Hematopoietic multipotent progenitor cell treated with erythropoietin and hydrocortisone succinate and interleukin-3 and kit ligand, for 17 days (in vitro differentiated cells): ENCODE data around the gene FRMPD4.

Source experiments
- DNase-seq: peaks from one replicate; pipeline ENCODE4 v3.0.0-alpha.2; 2015; ENCODE audit warnings: low spot score

FRMPD4 gene

GRCh38 chrX:12367254-12367653 lies 229.0 kb downstream of the FRMPD4 start:
- DNase-seq: no peak

DNA sequence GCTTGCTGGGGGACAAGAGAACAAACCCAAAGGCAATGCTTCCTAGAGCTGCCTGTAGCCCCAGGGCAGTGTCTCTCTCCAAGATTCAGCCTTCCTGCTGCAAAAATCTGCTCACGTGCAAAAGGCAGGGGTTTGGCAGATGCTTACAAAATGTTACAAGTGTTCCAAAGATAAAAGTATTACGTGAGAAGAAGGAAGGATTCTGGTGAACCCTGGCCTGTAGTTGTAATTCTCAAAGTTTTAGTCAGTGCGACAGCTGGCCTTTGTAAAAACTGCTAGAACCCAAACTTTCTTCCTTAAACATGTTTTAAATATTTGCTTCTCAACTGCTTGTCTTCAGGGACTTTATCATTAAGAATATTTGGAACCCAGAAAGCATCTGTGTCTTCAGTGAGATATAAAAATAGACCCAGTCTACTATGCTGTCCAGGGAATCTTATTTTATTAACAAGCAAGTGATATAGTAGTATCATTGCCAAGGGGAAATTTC lies 232.3 kb downstream of the FRMPD4 start:
- no peak for DNase-seq

GRCh38 chrX:12372111-12372510 lies 233.8 kb downstream of the FRMPD4 start:
- DNase-seq: no peak

DNA sequence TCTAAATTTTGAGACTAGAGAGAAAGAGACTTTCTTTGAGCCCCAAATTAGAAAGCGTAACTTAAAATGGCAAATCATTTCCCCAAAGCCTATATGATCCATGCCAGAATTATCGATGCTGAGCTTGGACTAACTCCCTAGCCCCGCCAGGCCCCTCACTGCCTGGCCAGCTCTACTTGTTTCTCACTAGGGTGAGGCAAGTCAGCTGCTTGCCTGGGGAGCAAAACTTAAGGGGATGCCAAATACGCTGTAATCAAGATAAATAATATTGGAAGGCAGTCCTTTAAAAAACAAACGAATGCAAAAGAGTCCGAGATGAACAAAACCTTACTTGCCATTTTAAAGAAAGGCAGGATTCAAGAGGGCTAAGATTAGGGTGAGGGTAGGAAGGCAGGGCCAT lies 236.0 kb downstream of the FRMPD4 start:
- DNase-seq: no peak

DNA sequence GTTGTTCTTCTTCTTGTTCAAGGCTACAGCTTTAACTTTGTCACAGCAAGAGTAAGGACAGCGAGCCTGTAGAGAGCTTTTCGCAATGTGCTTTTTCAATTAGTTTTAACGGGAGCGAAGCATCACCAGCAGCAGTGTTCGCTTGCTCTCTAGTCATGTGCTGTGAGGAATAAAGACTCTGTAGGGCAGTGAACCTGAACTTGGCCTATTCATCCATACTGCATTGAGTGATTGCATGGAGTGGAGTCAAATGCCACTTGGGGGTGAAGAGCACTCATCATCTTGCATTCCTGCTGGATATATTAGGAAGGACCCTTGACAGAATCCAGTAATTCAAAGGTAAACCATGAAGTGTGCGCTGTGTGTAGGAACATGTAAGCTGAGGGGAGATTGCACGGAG lies 240.0 kb downstream of the FRMPD4 start:
- no peak for DNase-seq

GRCh38 chrX:12378706-12379105 lies 240.4 kb downstream of the FRMPD4 start:
- DNase-seq: no peak

GRCh38 chrX:12379671-12380070 lies 241.4 kb downstream of the FRMPD4 start:
- no peak for DNase-seq

- no peak for DNase-seq
Observed at GRCh38 chrX:12383196-12383595, 244.9 kb downstream of the FRMPD4 start.

- DNase-seq: no peak
Observed at GRCh38 chrX:12390301-12390700, 252.0 kb downstream of the FRMPD4 start.

GRCh38 chrX:12396584-12396983 lies 258.3 kb downstream of the FRMPD4 start:
- no peak for DNase-seq

GRCh38 chrX:12400218-12400617 lies 261.9 kb downstream of the FRMPD4 start:
- no peak for DNase-seq

GRCh38 chrX:12401252-12401651 lies 263.0 kb downstream of the FRMPD4 start:
- DNase-seq: no peak

DNA sequence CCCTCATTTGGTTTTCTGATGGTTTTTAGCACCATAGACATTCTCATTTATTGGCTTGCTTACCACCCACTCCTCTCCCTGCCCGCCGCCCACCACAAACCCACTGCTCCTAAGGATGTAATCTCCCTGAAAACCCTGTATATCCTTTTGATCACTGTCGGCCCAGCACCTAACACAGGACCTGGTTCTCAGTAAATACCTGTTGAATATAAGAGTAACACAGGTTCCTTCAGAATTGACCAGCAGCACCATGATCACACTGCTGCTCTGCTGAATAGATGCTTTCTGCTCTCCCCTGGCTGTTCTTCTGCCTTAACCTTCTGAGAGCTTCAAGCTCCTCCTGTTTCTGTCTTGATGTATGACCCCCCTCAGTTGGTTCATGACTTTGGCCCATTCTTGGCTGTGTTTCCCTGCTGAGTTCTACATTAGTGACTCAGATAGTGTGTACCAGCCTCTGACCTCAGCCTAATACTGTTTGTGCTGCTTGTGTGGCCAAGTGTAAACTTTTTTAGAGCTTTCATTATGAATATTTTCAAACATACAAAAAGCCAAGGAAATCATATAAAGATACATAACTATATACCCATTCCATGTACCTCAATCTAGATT lies 265.3 kb downstream of the FRMPD4 start:
- no peak for DNase-seq

DNA sequence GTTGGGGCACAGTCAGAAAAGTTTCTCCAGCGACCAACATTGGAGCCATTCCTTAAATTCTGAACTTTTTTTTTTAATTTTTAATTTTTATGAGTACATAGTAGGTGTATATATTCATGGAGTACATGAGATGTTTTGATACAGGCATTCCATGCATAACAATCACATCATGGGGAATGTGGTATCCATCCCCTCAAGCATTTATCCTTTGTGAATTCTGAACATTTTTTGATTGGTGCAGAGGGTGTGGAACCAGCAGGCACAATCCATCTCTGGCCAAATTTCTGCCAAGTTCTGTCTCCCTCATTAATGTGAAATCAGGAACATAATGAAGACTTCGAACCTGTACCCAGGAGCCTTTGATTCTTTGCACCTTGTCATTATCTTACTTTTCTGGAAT lies 267.0 kb downstream of the FRMPD4 start:
- DNase-seq: no peak

GRCh38 chrX:12410523-12410922 lies 272.2 kb downstream of the FRMPD4 start:
- no peak for DNase-seq

GRCh38 chrX:12411831-12412230 lies 273.6 kb downstream of the FRMPD4 start:
- no peak for DNase-seq

DNA sequence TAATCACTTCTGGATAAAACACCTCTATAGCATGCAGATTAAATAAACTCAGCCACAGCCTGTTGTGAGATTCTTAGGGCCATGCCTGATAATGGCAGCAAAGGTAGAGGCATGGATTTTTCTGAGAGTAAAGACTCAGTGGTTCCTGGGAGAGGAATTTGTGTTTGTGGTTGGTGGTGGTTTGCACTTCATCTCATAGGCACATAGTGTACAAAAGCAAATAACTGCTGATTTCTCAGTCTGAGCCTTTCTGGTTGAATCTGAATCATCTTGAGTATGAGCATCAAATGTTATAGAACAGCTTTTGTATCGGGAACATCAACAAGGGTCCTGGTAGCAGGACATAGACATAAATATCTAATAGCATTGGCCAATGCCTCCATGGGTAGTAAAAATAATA lies 274.3 kb downstream of the FRMPD4 start:
- no peak for DNase-seq

DNA sequence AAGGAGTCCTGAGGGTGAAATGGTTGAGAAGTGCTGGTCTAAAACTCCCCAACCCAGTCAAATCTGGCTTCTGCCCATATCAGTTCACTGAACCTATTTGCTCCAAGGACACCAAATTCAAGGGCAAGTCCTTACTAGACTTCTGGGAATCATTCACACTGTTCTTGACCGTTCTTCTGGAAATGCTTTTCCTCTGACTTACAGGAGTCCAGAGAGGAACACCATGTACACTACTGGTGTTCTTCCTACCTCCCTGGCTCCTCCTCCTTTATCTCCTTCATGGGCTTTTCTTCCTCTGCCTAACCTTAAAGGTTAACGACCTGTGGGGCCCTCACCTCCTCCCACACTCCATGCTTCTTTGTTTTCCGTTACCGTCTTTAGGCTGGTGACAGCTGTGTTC lies 281.3 kb downstream of the FRMPD4 start:
- DNase-seq: no peak

GRCh38 chrX:12421918-12422317 lies 283.6 kb downstream of the FRMPD4 start:
- no peak for DNase-seq

DNA sequence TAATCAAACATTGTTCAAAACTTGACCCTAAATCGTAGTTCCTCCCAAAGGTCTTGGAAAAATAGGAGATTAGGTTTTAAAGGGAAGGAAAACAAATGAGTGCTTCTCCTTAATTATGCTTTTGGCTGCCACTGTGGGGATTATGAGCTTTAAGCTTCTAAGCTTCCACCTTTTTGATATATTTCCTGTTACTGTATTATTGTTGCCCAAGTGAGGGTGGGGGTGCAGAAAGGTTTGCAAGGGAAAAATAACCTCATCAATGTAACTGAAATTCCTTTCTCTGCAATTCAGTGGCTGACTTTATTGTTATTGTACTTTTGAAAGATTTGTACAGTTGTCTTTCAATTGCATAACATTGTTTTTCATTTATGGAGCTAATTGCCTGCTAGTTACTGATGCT lies 285.1 kb downstream of the FRMPD4 start:
- DNase-seq: no peak

- no peak for DNase-seq
Observed at GRCh38 chrX:12425496-12425895, 287.2 kb downstream of the FRMPD4 start.

GRCh38 chrX:12426420-12426819 lies 288.1 kb downstream of the FRMPD4 start:
- DNase-seq: no peak

DNA sequence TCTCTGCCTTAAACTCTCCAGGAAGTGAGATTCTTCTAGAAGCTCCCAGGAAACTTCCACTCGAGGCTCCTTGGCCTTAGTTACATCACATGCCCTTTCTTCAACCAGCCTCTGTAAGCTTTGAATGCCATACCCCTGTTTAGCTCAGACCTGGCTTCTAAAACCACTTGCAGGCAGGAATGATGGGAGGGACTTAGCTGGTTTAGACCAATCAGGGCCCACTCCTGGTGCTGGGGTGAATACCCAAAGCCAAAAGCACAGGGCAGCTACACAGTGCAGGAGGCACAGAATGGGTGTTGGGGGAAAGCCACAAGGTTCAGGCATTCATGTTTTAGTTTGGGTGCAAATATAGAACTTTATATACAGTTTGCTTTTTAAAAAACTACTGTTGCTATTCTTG lies 296.2 kb downstream of the FRMPD4 start:
- DNase-seq: no peak

DNA sequence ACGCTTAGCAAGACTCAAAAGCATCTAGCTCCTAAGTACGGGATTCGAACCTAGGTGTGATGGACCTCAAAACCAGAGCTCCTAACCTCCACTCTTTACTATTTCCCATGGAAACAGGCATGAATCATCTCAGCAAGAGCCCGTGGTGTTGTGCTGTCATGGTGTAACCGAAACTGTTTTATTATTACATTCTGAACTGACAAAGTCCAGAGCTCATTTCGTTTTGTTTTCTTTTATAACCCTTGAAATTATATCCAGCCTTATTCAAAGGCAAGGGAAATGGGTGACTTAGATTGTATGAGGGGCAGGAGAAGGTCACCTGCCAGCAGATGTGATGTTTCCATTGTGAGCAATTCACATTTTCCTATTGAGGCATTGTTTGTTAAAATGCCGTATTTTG lies 301.1 kb downstream of the FRMPD4 start:
- DNase-seq: no peak

DNA sequence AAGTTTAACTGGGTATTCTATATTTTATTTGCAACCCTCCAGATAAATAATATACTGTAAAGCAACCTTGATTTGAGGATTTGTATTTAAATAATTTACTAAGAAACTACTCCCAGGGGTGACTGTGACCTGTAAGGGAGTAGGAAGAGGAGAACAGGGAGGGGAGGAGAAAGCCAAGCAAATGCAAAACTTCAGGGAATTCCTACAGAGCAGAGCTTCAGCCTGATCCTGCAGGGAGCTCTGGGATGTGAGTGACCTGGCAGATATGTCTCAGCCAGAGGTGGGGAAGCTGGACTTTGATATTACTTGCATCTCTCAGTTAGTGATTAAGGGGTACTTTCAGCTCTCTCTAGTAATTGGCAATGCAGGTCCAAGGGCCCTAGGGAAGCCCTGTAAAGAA lies 302.0 kb downstream of the FRMPD4 start:
- no peak for DNase-seq
